HepG2 (cell line): Measurements from ENCODE around the gene RNU6-8. TPM values are rescaled to one million over a fixed set of nuclear protein-coding genes. Genes with fewer than 3 reads are reported as not detected.

Experiments used
- CBX1 ChIP-seq: IDR thresholded peaks from one replicate; pipeline ENCODE4 v1.6.1; 2016; ENCODE audit warnings: antibody characterized with exemption, low read depth
- IKZF4 ChIP-seq: sonication (generic); formaldehyde crosslinking; IDR thresholded peaks from 2 replicates; pipeline ENCODE4 v1.5.1; 2020; ENCODE audit warnings: borderline replicate concordance, mild to moderate bottlenecking, low read depth, missing genetic modification reagents; ENCODE audit errors: not compliant biosample characterization
- MAX ChIP-seq: IDR thresholded peaks from 2 replicates; pipeline ENCODE4 v1.6.1; 2012; ENCODE audit warnings: inconsistent platforms
- MED1 ChIP-seq: sonication (generic); formaldehyde crosslinking; IDR thresholded peaks from 2 replicates; pipeline ENCODE4 v1.4.0; 2020; ENCODE audit warnings: missing genetic modification reagents
- MZF1 ChIP-seq: sonication (generic); formaldehyde crosslinking; IDR thresholded peaks from 2 replicates; pipeline ENCODE4 v1.8.1; 2023; ENCODE audit warnings: mild to moderate bottlenecking, missing genetic modification reagents, borderline replicate concordance
- NFIC ChIP-seq: IDR thresholded peaks from 2 replicates; pipeline ENCODE4 v1.6.1; 2012; ENCODE audit warnings: mild to moderate bottlenecking, low read length, inconsistent platforms
- NR2F2 ChIP-seq: IDR thresholded peaks from 2 replicates; pipeline ENCODE4 v1.6.1; 2012; ENCODE audit warnings: low read depth, inconsistent platforms, borderline replicate concordance
- ONECUT2 ChIP-seq: sonication (generic); formaldehyde crosslinking; IDR thresholded peaks from 2 replicates; pipeline ENCODE4 v1.4.0; 2020; ENCODE audit warnings: missing genetic modification reagents
- RERE ChIP-seq: IDR thresholded peaks from 2 replicates; pipeline ENCODE4 v1.6.1; 2016; ENCODE audit warnings: low read depth, missing genetic modification reagents, missing compliant biosample characterization
- SIN3B ChIP-seq: fragments of 150-350 bp; IDR thresholded peaks from 2 replicates; pipeline ENCODE4 v1.6.1; 2014; ENCODE audit warnings: low read length
- THRA ChIP-seq: sonication (generic); formaldehyde crosslinking; IDR thresholded peaks from 2 replicates; pipeline ENCODE4 v1.4.0; 2020; ENCODE audit warnings: missing genetic modification reagents, borderline replicate concordance
- U2AF2 ChIP-seq: fragments of 200-400 bp; formaldehyde crosslinking; IDR thresholded peaks from 2 replicates; pipeline ENCODE4 v1.6.1; 2017; ENCODE audit warnings: low read depth, mild to moderate bottlenecking, low read length
- ZKSCAN8 ChIP-seq: IDR thresholded peaks from 2 replicates; pipeline ENCODE4 v1.6.1; 2016; ENCODE audit warnings: borderline replicate concordance, missing genetic modification reagents, missing compliant biosample characterization
- ZNF296 ChIP-seq: sonication (generic); formaldehyde crosslinking; conservative IDR thresholded peaks from 2 replicates; pipeline ENCODE4 v1.5.0; 2020; ENCODE audit warnings: mild to moderate bottlenecking, missing genetic modification reagents
- ZNF431 ChIP-seq: sonication (generic); formaldehyde crosslinking; IDR thresholded peaks from 2 replicates; pipeline ENCODE4 v1.9.0; 2022; ENCODE audit warnings: missing genetic modification reagents, low read depth, mild to moderate bottlenecking, borderline replicate concordance
- ZNF567 ChIP-seq: sonication (generic); formaldehyde crosslinking; IDR thresholded peaks from 2 replicates; pipeline ENCODE4 v1.8.1; 2023; ENCODE audit warnings: mild to moderate bottlenecking, missing genetic modification reagents, borderline replicate concordance
- ZNF7 ChIP-seq: IDR thresholded peaks from 2 replicates; pipeline ENCODE4 v1.6.1; 2016; ENCODE audit warnings: missing biosample characterization, missing genetic modification reagents
- ZSCAN12 ChIP-seq: sonication (generic); formaldehyde crosslinking; IDR thresholded peaks from 2 replicates; pipeline ENCODE4 v1.9.0; 2021; ENCODE audit warnings: mild to moderate bottlenecking, missing genetic modification reagents
- polyA plus RNA-seq, 8 experiments: library from polyadenylated mRNA; depleted of rRNA in 3 of 8; stranded (reverse) in 7 of 8; unstranded in 1 of 8; fragments of >200 nt; fragmentation: Illumina TruSeq in 4 of 8; extraction: Trizol in 4 of 8; gene quantifications; 2 replicates each; pipeline versions ENCODE4 v1.2.1 to v1.2.3, GENCODE V29; 2011 to 2016; ENCODE audit warnings: low read depth in 4 of 8, missing spikeins in 1 of 8, mixed read lengths in 1 of 8; ENCODE audit not compliant: insufficient read depth in 1 of 8
- total RNA-seq, 5 experiments: library from RNA; depleted of rRNA; stranded (reverse); fragments of >200 nt; fragmentation: Illumina TruSeq; extraction: Trizol; gene quantifications; 2 replicates each; pipeline ENCODE4 v1.2.3, GENCODE V29; 2016; ENCODE audit warnings: low read depth in 1 of 5
- TF ChIP-seq, protein P1 (sequence below): sonication (generic); formaldehyde crosslinking; IDR thresholded peaks from 2 replicates; pipeline ENCODE4 v1.5.0; 2020; ENCODE audit warnings: mild to moderate bottlenecking, missing genetic modification reagents
- TF ChIP-seq, protein P2 (sequence below): IDR thresholded peaks from 2 replicates; pipeline ENCODE4 v1.6.1; 2016; ENCODE audit warnings: missing genetic modification reagents, missing compliant biosample characterization

Gene RNU6-8
- total and polyA plus RNA-seq, 2 of the 13 experiments (the other 11 are each of a cell fraction or from before 2014, with no cell fraction given) = under 0.01 TPM; not detected in 1

DNA sequence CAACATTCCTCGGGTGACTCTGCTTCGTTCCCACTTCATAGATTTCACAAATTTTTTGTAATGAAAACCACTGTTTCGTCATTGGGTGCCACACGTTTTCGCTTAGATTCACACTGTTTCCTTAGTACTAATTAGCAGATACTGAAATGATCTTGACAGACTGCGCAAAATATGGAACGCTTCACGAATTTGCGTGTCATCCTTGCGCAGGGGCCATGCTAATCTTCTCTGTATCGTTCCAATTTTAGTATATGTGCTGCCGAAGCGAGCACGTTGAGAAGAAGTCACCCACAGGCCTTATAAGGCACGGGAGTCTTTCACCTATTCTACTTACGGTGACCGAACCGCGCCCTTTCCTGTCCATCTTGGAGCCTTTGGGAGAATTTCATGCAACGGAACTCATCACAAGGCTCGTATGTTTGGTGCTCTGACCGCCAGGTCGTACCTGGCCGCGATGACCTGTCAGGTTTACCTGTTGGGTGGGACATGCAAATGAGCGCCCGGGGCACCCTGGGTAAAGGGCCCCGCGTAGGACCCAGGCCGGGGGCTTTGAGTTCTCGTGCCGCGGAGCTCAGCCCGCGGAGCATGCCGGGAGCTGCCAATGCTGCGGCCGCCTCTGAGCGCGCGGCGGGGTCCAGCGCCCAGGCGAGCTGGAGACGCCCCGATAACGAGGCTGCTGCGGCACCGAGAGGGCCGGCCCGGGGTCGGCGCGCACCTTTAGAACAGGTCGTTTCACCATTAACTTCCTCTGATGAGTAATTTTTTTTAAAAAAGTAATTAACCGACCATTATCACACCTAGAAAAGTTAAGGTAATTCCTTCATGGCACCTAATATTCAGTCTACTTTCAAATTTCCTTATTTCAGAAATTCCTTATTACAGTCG, at the start of gene RNU6-8 (continued):
- TF ChIP-seq, protein P1, sequence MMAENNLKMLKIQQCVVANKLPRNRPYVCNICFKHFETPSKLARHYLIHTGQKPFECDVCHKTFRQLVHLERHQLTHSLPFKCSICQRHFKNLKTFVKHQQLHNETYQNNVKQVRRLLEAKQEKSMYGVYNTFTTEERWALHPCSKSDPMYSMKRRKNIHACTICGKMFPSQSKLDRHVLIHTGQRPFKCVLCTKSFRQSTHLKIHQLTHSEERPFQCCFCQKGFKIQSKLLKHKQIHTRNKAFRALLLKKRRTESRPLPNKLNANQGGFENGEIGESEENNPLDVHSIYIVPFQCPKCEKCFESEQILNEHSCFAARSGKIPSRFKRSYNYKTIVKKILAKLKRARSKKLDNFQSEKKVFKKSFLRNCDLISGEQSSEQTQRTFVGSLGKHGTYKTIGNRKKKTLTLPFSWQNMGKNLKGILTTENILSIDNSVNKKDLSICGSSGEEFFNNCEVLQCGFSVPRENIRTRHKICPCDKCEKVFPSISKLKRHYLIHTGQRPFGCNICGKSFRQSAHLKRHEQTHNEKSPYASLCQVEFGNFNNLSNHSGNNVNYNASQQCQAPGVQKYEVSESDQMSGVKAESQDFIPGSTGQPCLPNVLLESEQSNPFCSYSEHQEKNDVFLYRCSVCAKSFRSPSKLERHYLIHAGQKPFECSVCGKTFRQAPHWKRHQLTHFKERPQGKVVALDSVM (CRISPR knock-in tag) = peak; percentile 38; the same call in 1 of the 2 replicates
- TF ChIP-seq U2AF2 (no peak), ZNF567 (CRISPR knock-in tag) (peak; percentile 100), NFIC (no peak), MAX (no peak), SIN3B (no peak; the same call in 1 of the 2 replicates), ZNF296 (CRISPR knock-in tag) (0 out of 2 replicates have a peak, but pooled peaks have one; percentile 73), ZNF7 (CRISPR knock-in tag) (no peak), MZF1 (peak; percentile 38; the same call in 1 of the 2 replicates), THRA (CRISPR knock-in tag) (peak; percentile 81), MED1 (CRISPR knock-in tag) (peak; percentile 85), ONECUT2 (0 out of 2 replicates have a peak, but pooled peaks have one; percentile 49), CBX1 (peak; percentile 92), RERE (CRISPR knock-in tag) (no peak), ZSCAN12 (CRISPR knock-in tag) (peak; percentile 79; the same call in 1 of the 2 replicates), ZKSCAN8 (peak; percentile 91), ZNF431 (CRISPR knock-in tag) (peak; percentile 56; the same call in 1 of the 2 replicates), IKZF4 (peak; percentile 80), NR2F2 (no peak)
- TF ChIP-seq, protein P2, sequence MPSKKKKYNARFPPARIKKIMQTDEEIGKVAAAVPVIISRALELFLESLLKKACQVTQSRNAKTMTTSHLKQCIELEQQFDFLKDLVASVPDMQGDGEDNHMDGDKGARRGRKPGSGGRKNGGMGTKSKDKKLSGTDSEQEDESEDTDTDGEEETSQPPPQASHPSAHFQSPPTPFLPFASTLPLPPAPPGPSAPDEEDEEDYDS = peak; percentile 89
